NCI-H2081 treated with DMSO at 0.1 percent for 48 hours (cell line): Measurements from ENCODE around the gene NAALADL1.
"Not testable (repeated sequence)": the region's sequence is repeated elsewhere in the genome, so short reads cannot be mapped to it uniquely, and the experiment has no call there.

Experiments
- DNase-seq: peaks from one replicate; lab custom pipeline; 2025; lab: John Stamatoyannopoulos, UW

Gene NAALADL1

GRCh38 chr11:65051398-65051858 is 6.9 kb downstream of the NAALADL1 start:
- DNase-seq = no peak

GRCh38 chr11:65047581-65048422 is 10.6 kb downstream of the NAALADL1 start:
- DNase-seq = no peak

- no peak for DNase-seq
Measured at GRCh38 chr11:65045728-65046127, 12.6 kb downstream of the NAALADL1 start.

- no peak for DNase-seq
Measured at GRCh38 chr11:65045061-65045460, 13.3 kb downstream of the NAALADL1 start.

- DNase-seq = no peak
Measured at GRCh38 chr11:65043881-65044501, 14.4 kb downstream of the NAALADL1 start.

- DNase-seq = no peak
Measured at GRCh38 chr11:65042891-65043290, 15.5 kb downstream of the NAALADL1 start.

GRCh38 chr11:65040847-65041622 is 17.3 kb downstream of the NAALADL1 start, which contains the start of gene SAC3D1:
Gene SAC3D1, plus strand, starts transcription at chr11:65041210. Its CDS starts 83 bp downstream, at chr11:65041293.
- peak; percentile 85 for DNase-seq

- DNase-seq = no peak
Measured at GRCh38 chr11:65040520-65040846, 17.9 kb downstream of the NAALADL1 start.

- DNase-seq = no peak
Measured at GRCh38 chr11:65036931-65037330, 21.4 kb downstream of the NAALADL1 start.

GRCh38 chr11:65035579-65035978 is 22.8 kb downstream of the NAALADL1 start:
- no peak for DNase-seq

GRCh38 chr11:65034423-65034822 is 23.9 kb downstream of the NAALADL1 start:
- no peak for DNase-seq

GRCh38 chr11:65032216-65032615 is 26.1 kb downstream of the NAALADL1 start:
- no peak for DNase-seq

- peak; percentile 75 for DNase-seq
Measured at GRCh38 chr11:65027213-65028067, 30.9 kb downstream of the NAALADL1 start, which contains the start of gene SNX15. Gene SNX15, plus strand, starts transcription at chr11:65027439. Its CDS starts 99 bp downstream, at chr11:65027538.

GRCh38 chr11:65026810-65027209 is 31.5 kb downstream of the NAALADL1 start:
- DNase-seq = no peak

- not testable (repeated sequence) for DNase-seq
Measured at GRCh38 chr11:65023502-65023901, 34.9 kb downstream of the NAALADL1 start.

- DNase-seq = no peak
Measured at GRCh38 chr11:65021509-65021908, 36.8 kb downstream of the NAALADL1 start.

GRCh38 chr11:65021003-65021402 is 37.4 kb downstream of the NAALADL1 start:
- no peak for DNase-seq

- DNase-seq = no peak
Measured at GRCh38 chr11:65019824-65020223, 38.5 kb downstream of the NAALADL1 start.

GRCh38 chr11:65017937-65018336 is 40.4 kb downstream of the NAALADL1 start:
- DNase-seq = no peak

GRCh38 chr11:65016705-65017104 is 41.6 kb downstream of the NAALADL1 start:
- DNase-seq = no peak

- DNase-seq = no peak
Measured at GRCh38 chr11:65014726-65015227, 43.6 kb downstream of the NAALADL1 start.
